Tibial artery (tissue), 4 donors: ENCODE results near the gene PDCD7.

Experiments used
- DNase-seq, 2 donors: peaks; one replicate each; pipeline ENCODE4 v3.0.0-alpha.2; 2019
- H3K27ac ChIP-seq, 2 donors: fragments of 200-600 bp; sonication (generic) in 1 of 2; 1 replicate in 1 of 2; 2 replicates in 1 of 2; pipeline ENCODE4 v1.5.1; 2018 to 2019; ENCODE audit warnings: mild to moderate bottlenecking in 1 of 2
- H3K27me3 ChIP-seq, 2 donors: fragments of 200-600 bp; sonication (generic) in 1 of 2; one replicate each; pipeline versions ENCODE4 v1.5.1 to v1.6.0; 2016 to 2019
- H3K36me3 ChIP-seq, 3 donors: fragments of 200-600 bp; sonication (generic) in 2 of 3; one replicate each; pipeline ENCODE4 v1.5.1; 2016 to 2019; ENCODE audit warnings: mild to moderate bottlenecking in 2 of 3
- H3K4me1 ChIP-seq, 4 donors: fragments of 200-600 bp; sonication (generic) in 2 of 4; 1 replicate in 3 of 4; 2 replicates in 1 of 4; pipeline ENCODE4 v1.5.1; 2016 to 2019
- H3K4me3 ChIP-seq, 2 donors: fragments of 200-600 bp; sonication (generic) in 1 of 2; 1 replicate in 1 of 2; 2 replicates in 1 of 2; pipeline ENCODE4 v1.5.1; 2018 to 2019; ENCODE audit warnings: mild to moderate bottlenecking in 2 of 2
- H3K9me3 ChIP-seq, 3 donors: fragments of 200-600 bp; sonication (generic) in 1 of 3; one replicate each; pipeline ENCODE4 v1.5.1; 2016 to 2019
- intact Hi-C: fragments of 100-400 bp; cut with DNase I; formaldehyde crosslinking; loops from one replicate; pipeline ENCODE4 v1.15.0; 2023; ENCODE audit warnings: low total_unique reads
- TF ChIP-seq, protein P1 (sequence below), 2 experiments: fragments of 200-600 bp in 1 of 2; fragments of 450-650 bp in 1 of 2; IDR thresholded peaks; one replicate each; pipeline ENCODE4 v1.5.1; 2017 to 2019; ENCODE audit warnings: antibody characterized with exemption in 2 of 2, mild to moderate bottlenecking in 1 of 2, moderate library complexity in 1 of 2

The PDCD7 gene

GRCh38 chr15:65110676-65111292 is 22.8 kb downstream of the PDCD7 start:
- Histone ChIP-seq H3K9me3 (no peaks in the 10 kb centered on the region), H3K27me3 (no peaks in the 10 kb centered on the region), H3K27ac (no peak overlapping the region), H3K4me1 (no peaks in the 10 kb centered on the region), H3K4me3 (no peak overlapping the region), H3K36me3 (peaks cover 23 to 52% (median 34%) of the 10 kb centered on the region in 3 donors)
- peak in 1 of 2 donors; percentile 43 for DNase-seq
- intact Hi-C loops: no loop called here
- TF ChIP-seq, protein P1, sequence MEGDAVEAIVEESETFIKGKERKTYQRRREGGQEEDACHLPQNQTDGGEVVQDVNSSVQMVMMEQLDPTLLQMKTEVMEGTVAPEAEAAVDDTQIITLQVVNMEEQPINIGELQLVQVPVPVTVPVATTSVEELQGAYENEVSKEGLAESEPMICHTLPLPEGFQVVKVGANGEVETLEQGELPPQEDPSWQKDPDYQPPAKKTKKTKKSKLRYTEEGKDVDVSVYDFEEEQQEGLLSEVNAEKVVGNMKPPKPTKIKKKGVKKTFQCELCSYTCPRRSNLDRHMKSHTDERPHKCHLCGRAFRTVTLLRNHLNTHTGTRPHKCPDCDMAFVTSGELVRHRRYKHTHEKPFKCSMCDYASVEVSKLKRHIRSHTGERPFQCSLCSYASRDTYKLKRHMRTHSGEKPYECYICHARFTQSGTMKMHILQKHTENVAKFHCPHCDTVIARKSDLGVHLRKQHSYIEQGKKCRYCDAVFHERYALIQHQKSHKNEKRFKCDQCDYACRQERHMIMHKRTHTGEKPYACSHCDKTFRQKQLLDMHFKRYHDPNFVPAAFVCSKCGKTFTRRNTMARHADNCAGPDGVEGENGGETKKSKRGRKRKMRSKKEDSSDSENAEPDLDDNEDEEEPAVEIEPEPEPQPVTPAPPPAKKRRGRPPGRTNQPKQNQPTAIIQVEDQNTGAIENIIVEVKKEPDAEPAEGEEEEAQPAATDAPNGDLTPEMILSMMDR (IDR thresholded peaks at IDR 0.05): no peak

DNA sequence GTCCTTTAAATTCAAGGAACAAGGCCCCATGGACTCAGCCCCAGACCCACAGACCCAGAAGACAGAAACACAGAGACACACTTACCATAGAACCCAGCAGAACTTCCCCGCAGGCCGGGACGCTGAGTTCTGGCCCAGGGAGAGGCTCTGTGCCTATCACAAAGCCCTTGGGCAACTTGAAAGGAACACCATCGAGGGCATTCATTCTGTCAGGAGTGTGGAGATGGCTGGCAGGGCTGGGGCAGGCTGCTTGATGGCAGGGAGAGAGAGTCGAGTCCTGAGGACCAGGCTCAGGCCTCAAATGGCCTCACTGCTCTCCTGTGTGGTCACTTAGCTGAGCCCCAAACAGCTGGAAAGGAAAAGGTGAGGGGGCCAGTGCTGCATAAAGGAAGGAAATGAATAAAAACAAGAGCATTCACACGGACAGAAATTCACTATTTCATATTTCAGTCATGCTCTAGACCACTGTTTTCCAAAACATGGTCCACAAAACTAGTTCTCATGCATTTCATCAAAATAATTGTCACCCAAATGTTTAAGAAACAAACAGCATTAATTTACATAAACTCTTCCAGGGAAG is 27.5 kb downstream of the PDCD7 start:
- TF ChIP-seq, protein P1 (IDR thresholded peaks at IDR 0.05): no peak
- intact Hi-C loops: no loop called here
- H3K9me3 ChIP-seq: no peaks in the 10 kb centered on the region
- peak in 1 of 2 donors; percentile 31 for DNase-seq
- no peak overlapping the region for H3K4me3 ChIP-seq
- peaks cover 0 to 10% (median 4%) of the 10 kb centered on the region in 4 donors for H3K4me1 ChIP-seq
- peaks cover 15 to 35% (median 23%) of the 10 kb centered on the region in 3 donors for H3K36me3 ChIP-seq
- H3K27me3 ChIP-seq: no peaks in the 10 kb centered on the region
- no peak overlapping the region for H3K27ac ChIP-seq

DNA sequence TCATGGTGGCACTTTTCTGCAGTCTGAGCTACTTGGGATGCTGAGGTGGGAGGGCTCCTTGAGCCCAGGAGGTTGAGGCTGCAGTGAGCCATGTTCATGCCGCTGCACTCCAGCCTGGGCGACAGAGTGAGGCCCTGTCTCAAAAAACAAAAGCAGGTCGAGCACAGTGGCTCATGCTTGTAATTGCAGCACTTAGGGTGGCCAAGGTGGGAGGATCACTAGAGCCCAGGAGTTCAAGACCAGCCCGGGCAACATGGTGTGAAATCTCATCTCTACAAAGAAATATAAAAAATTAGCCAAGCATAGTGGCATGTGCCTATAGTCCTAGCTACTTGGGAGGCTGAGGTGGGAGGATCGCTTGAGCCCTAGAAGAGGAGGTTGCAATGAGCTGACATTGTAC is 28.6 kb downstream of the PDCD7 start:
- intact Hi-C loops: no loop called here

GRCh38 chr15:65102912-65103311 is 30.7 kb downstream of the PDCD7 start:
- no peaks in the 10 kb centered on the region for H3K9me3 ChIP-seq
- TF ChIP-seq, protein P1 (IDR thresholded peaks at IDR 0.05): no peak
- H3K36me3 ChIP-seq: peaks cover 33 to 63% (median 52%) of the 10 kb centered on the region in 3 donors
- no peak overlapping the region for H3K4me3 ChIP-seq
- peaks cover 0 to 18% (median 8%) of the 10 kb centered on the region in 4 donors for H3K4me1 ChIP-seq
- no peak overlapping the region for H3K27ac ChIP-seq
- intact Hi-C loops: loop anchor here (2.0 kb wide), 1 partner anchor 70 kb away; no protein-coding TSS in a partner anchor
- DNase-seq: no peak
- H3K27me3 ChIP-seq: no peaks in the 10 kb centered on the region

More for the DNA sequence above, 28.6 kb downstream of the PDCD7 start:
- TF ChIP-seq, protein P1 (IDR thresholded peaks at IDR 0.05): no peak
- Histone ChIP-seq H3K9me3 (no peaks in the 10 kb centered on the region), H3K36me3 (peaks cover 15 to 42% (median 33%) of the 10 kb centered on the region in 3 donors), H3K4me1 (peaks cover 0 to 18% (median 8%) of the 10 kb centered on the region in 4 donors), H3K4me3 (no peak overlapping the region), H3K27ac (no peak overlapping the region), H3K27me3 (no peaks in the 10 kb centered on the region)
- peak in 1 of 2 donors; percentile 24 for DNase-seq

DNA sequence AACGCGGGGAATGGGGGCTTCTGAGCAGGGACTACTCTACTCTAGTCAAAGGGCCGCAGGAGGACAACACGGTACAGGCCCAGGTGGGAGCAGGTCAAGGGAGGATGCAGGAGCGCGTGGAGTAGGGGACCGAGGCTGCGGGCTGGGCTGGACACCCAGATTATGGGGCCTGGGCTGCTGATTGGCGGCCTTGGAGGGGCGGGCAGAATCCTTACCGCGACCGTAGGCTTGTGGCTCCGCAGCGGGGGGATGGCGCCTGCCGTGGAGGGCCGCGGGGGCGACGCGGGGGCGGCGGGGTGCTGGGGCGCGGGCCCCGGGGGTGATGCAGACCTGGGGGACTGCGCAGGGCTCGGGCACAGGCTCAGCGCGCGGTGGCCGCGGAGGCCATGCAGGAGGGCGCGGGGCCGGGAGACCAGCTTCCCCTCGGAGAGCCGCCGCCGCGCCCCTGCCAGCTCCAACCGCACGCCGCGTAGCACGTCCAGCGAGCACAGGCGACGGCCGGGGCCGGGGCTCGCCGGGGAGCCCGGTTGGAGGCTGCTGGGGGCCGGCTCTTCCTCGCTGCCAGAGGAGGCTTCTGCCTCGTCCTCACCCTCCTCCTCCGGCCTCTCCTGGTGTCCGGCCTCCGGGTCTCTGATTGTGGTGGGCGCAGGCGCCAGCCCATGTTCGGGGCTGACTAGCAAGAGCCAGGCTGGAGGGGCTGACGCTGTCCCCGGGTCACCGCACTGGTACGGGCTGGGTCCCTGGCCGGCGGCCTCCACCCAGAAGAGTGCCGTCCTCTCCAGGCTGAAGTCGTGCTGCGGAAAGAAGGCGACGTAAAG is 31.5 kb downstream of the PDCD7 start:
- intact Hi-C loops: loop anchor here (2.0 kb wide), 1 partner anchor 69 kb away; no protein-coding TSS in a partner anchor
- Histone ChIP-seq H3K4me3 (no peak overlapping the region), H3K36me3 (peaks cover 33 to 71% (median 60%) of the 10 kb centered on the region in 3 donors), H3K27ac (peak overlapping the region; percentile 29 to 53), H3K27me3 (no peaks in the 10 kb centered on the region), H3K4me1 (peaks cover 0 to 19% (median 8%) of the 10 kb centered on the region in 4 donors), H3K9me3 (no peaks in the 10 kb centered on the region)
- TF ChIP-seq, protein P1 (IDR thresholded peaks at IDR 0.05): no peak
- peak in 1 of 2 donors; percentile 65 for DNase-seq
